GM18867 (cell line): Measurements from ENCODE around the gene GRID2IP.
A peak's percentile ranks its signal among the peaks of the same experiment; 100 is the strongest.
"Not testable (repeated sequence)": the region's sequence is repeated elsewhere in the genome, so short reads cannot be mapped to it uniquely, and the experiment has no call there.

Experiments
- ATAC-seq: cut with Tn5 transposase; IDR thresholded peaks from one replicate; pipeline ENCODE4 v1.9.1; 2021; ENCODE audit warnings: mild to moderate bottlenecking, moderate library complexity; ENCODE audit not compliant: unreplicated experiment

GRID2IP gene

DNA sequence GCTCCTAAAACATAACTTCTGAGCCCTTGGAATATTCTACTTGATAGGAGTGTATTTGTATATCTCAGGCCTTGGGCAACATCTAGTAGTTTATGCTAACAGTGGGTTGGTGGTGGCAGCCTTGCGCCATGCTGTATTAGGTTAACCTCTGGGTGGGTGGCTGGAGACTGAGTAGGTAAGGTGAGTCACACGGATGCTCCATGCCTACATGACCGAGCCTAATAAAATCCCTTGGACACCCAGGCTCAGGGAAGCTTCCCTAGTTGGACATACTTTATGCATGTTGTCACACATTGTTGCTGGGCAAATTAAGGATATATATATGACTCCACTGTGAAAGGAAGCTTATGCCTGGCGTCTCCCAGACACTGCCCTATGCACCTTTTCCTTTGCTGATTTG is 97.5 kb downstream of the GRID2IP start:
- no peak for ATAC-seq

DNA sequence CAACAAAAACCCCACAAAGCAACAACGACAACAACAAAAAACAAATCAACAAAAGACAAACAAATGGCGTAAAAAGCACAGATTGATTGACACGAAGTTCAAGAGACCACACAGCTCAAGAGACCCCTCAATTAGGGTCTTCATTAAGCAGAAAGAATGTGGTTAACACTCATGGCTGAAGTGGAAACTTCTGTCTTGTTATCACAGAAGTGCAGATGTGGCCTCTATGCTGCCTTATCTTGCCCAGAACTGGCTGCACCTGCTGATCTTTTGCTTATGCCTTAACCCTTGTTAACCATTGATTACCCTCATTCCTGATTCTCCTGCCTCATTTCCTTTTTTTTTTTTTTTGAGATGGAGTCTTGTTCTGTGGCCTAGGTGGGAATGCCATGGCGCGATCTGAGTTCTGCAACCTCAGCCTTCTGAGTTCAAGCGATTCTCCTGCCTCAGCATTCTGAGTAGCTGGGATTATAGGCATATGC is 100.0 kb downstream of the GRID2IP start:
- ATAC-seq, result no peak

DNA sequence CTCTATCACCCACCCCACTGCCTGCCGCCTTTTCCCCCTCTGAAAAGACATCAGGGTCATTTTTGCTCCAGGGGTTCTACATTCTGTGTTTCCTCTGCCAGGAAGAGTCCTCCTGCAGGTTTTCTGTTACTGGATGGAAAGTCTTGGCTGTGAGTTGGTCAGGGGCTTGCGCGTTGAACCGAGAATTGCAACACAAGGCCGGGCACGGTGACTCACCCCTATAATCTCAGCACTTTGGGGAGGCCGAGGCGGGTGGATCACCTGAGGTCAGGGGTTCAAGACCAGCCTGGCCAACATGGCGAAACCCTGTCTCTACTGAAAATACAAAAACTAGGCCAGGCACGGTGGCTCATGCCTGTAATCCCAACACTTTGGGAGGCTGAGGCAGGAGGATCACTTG is 100.7 kb downstream of the GRID2IP start:
- not testable (repeated sequence) for ATAC-seq

DNA sequence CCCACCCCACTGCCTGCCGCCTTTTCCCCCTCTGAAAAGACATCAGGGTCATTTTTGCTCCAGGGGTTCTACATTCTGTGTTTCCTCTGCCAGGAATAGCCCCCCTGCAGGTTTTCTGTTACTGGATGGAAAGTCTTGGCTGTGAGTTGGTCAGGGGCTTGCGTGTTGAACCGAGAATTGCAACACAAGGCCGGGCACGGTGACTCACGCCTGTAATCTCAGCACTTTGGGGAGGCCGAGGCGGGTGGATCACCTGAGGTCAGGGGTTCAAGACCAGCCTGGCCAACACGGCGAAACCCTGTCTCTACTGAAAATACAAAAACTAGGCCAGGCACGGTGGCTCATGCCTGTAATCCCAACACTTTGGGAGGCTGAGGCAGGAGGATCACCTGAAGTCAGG is 101.4 kb downstream of the GRID2IP start:
- not testable (repeated sequence) for ATAC-seq

DNA sequence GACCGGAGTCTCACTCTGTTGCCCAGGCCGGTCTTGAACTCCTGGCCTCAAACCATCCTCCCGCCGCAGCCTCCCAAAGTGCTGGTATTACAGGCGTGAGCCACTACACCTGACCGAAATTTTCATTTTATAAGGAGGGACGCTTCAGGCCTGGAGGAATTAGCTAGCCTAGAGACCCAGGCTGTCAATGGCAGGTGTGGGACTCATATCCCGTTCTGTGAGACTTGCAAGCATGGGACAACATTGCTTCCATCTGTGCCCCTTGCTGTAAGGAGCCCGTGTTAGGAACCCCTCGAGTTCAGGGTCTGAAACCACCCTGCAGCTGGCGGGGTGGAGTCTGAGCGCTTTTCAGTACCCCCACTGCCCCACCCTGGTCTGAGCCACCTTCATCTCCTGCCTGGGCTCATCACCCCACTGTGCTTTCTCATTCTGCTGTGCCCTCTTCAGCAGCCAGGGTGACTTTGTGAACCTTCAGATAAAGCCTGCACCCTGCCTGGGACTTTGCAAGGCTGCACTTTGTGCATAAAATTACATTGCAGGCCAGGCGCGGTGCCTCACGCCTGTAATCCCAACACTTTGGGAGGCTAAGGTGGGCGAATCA is 102.2 kb downstream of the GRID2IP start:
- no peak for ATAC-seq

DNA sequence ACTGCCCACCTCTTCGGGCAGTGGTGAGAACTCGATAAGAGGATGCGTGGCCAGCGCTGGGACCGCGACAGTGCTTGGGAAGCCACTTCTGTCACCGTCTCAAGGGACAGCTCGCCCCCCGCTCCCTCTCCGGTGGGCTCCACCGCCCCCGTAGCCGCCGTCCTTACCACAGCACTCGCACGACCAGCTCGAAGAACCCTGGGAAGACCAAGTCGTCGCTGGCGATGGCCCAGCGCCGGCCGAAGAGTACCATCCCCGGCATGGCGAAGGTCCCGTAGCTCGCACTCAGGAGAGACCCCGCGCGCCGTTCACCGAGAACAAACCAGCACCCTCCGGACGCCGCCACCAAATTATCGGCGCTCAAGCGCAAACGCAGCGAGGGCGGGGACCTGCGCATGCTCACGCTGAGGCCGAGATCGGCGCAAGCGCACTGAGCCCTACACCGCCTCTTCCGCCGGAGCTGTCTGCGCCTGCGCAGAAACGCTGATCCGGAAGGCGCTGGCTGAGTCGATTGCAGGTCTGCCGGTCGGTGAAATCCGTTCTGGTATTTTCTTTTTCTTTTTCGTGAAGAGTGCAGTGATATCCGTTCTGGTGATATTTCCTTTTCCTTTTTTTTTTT is 103.6 kb downstream of the GRID2IP start, which contains the start of gene DAGLB:
TSS of gene DAGLB (minus strand) at position 374 of the 619 bp plus-strand sequence. CDS start at position 262, 112 bp downstream.
- ATAC-seq, result peak; percentile 85
